T-cell (primary cell): ENCODE results near the gene RRP36. TPM values are rescaled to one million over a fixed set of nuclear protein-coding genes. Genes with fewer than 3 reads are reported as not detected.

ENCODE experiments used
- ATAC-seq, 4 experiments: fragments of 200-7000 bp in 3 of 4; fragments of 150-1000 bp in 1 of 4; cut with Tn5 transposase; replicated peaks in 1 of 4; 1 replicate in 3 of 4; 2 replicates in 1 of 4; pipeline ENCODE4 v1.10.0; 2021; ENCODE audit warnings: moderate library complexity in 3 of 4, mild to moderate bottlenecking in 2 of 4, moderate number of reproducible peaks in 1 of 4
- CTCF ChIA-PET, 2 donors: fragments of 300-600 bp; sonication (Branson Sonifier 250); formaldehyde crosslinking; loops; one replicate each; lab custom pipeline; 2022; ENCODE audit warnings: antibody characterized with exemption in 2 of 2; lab: Charles Lee
- POLR2A ChIA-PET, 2 donors: fragments of 300-600 bp; sonication (Branson Sonifier 250); formaldehyde crosslinking; loops; one replicate each; lab custom pipeline; 2022; ENCODE audit warnings: antibody characterized with exemption in 2 of 2; lab: Charles Lee
- DNase-seq, 35 experiments: peaks; one replicate each; pipeline versions ENCODE4 v3.0.0 to v3.0.0-alpha.2; 2013 to 2023
- H3K27ac ChIP-seq: one replicate; pipeline ENCODE4 v1.5.1; 2013; ENCODE audit warnings: low read length
- H3K27me3 ChIP-seq, 2 experiments: replicated peaks in 1 of 2; 1 replicate in 1 of 2; 2 replicates in 1 of 2; pipeline versions ENCODE4 v1.6.1 to v1.7.0; 2013; ENCODE audit warnings: low read length in 1 of 2, mixed read lengths in 1 of 2; ENCODE audit not compliant: control insufficient read depth in 2 of 2, insufficient read depth in 2 of 2; ENCODE audit errors: extremely low read depth in 1 of 2
- H3K36me3 ChIP-seq, 2 donors: 1 replicate in 1 of 2; 2 replicates in 1 of 2; pipeline versions ENCODE4 v1.6.1 to v1.7.0; 2013; ENCODE audit warnings: low read length in 1 of 2; ENCODE audit not compliant: control insufficient read depth in 2 of 2, insufficient read depth in 1 of 2; ENCODE audit errors: extremely low read depth in 1 of 2
- H3K4me1 ChIP-seq, 2 experiments: 1 replicate in 1 of 2; 2 replicates in 1 of 2; pipeline versions ENCODE4 v1.6.1 to v1.7.0; 2013; ENCODE audit warnings: low read length in 2 of 2, mixed read lengths in 1 of 2; ENCODE audit not compliant: insufficient read depth in 2 of 2, control insufficient read depth in 1 of 2; ENCODE audit errors: extremely low read depth in 1 of 2
- H3K4me3 ChIP-seq, 2 donors: 1 replicate in 1 of 2; 2 replicates in 1 of 2; pipeline versions ENCODE4 v1.5.1 to v1.7.0; 2013; ENCODE audit warnings: mild to moderate bottlenecking in 2 of 2, low read length in 1 of 2, moderate library complexity in 1 of 2; ENCODE audit not compliant: control insufficient read depth in 1 of 2; ENCODE audit errors: extremely low read depth in 1 of 2
- H3K9me3 ChIP-seq: 2 replicates; pipeline ENCODE4 v1.7.0; 2013
- H3K27ac Mint-ChIP-seq, 2 donors: one replicate each; pipeline ENCODE4 v1.8.0; 2020 to 2021; ENCODE audit warnings: mild to moderate bottlenecking in 2 of 2, mixed read lengths in 2 of 2
- H3K27me3 Mint-ChIP-seq, 2 donors: one replicate each; pipeline ENCODE4 v1.8.0; 2021 to 2022; ENCODE audit warnings: mixed read lengths in 2 of 2
- H3K36me3 Mint-ChIP-seq: one replicate; pipeline ENCODE4 v1.8.0; 2021; ENCODE audit warnings: mixed read lengths
- H3K4me1 Mint-ChIP-seq, 3 donors: one replicate each; pipeline ENCODE4 v1.8.0; 2020 to 2022; ENCODE audit warnings: mixed read lengths in 3 of 3, mild to moderate bottlenecking in 1 of 3
- H3K4me3 Mint-ChIP-seq, 3 donors: one replicate each; pipeline ENCODE4 v1.8.0; 2020 to 2022; ENCODE audit warnings: mild to moderate bottlenecking in 3 of 3, mixed read lengths in 3 of 3, moderate library complexity in 3 of 3
- H3K9me3 Mint-ChIP-seq, 3 donors: one replicate each; pipeline ENCODE4 v1.8.0; 2020 to 2022; ENCODE audit warnings: mixed read lengths in 3 of 3
- WGBS: methylation state at CpG from one replicate; pipeline ENCODE4 v1.1.5; 2013; ENCODE audit warnings: missing lambda C conversion rate; ENCODE audit not compliant: insufficient coverage; 5-methylcytosine and 5-hydroxymethylcytosine counted together
- total RNA-seq, 35 experiments: library from RNA in 6 of 35; stranded (reverse) in 6 of 35; fragments of 120-200 nt in 1 of 35; gene quantifications; one replicate each; pipeline versions ENCODE4 v1.2.1 to v1.2.4 and lab custom pipeline; 2013 to 2026

The RRP36 gene
- total RNA-seq, 5 donors from 2014 or later (not counting 1 experiment from before 2014, with no cell fraction given), result 27.3 to 51.2 (median 47.3) TPM

DNA sequence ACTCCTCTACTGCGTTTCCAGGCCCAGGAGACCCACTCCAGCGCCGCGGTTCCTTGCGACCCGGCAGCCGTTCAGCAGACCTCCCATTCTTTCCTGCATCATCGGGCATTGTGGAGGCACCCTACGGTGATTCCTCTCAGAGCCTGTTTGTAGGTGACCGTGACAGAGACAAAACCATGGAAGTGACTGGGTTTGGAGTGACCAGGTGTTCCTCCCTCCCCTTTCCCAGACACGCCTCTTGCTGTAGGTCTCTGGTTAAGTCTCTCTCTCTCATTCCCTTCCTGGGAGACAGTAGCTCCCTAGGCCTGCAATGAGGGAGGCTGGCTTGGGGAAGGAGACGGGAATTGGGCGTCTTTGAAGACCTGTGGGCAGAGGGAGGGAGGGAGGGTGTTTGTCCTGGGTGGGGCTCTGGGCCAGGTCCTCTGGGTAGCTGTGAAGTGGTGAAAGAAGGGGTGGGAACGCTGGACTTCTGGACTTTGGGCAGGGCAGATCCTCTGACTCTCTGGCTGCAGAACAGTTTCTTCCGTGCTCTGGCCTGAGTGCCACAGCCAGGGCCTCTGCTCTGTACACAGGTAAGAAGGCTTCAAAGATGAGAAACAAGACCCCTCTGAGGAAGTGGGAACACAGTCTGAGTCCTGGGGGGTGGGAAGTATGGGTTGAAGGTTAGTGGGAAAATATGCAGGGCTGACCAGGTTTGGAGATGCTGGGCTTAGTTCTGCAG, 38.8 kb downstream of the RRP36 start:
- DNase-seq (no peak), ATAC-seq (no peak)
- POLR2A ChIA-PET, result interaction anchor here in 1 of 2 donors (0.5 kb wide), 1 partner anchor 84 kb away, joined by 3 read pairs; no protein-coding TSS in a partner anchor
- no peaks in the 10 kb centered on the region for H3K9me3 Mint-ChIP-seq
- Histone ChIP-seq H3K36me3 (peaks cover 0 to 36% of the 10 kb centered on the region in 2 donors), H3K27ac (peak overlapping the region; percentile 80), H3K4me1 (peaks cover 15 to 21% of the 10 kb centered on the region in 2 experiments), H3K9me3 (no peaks in the 10 kb centered on the region), H3K4me3 (peak overlapping the region; percentile 97 to 98), H3K27me3 (no peaks in the 10 kb centered on the region)
- peak overlapping the region; percentile 93 to 96 (median 94) for H3K4me3 Mint-ChIP-seq
- H3K36me3 Mint-ChIP-seq, result peaks cover 33% of the 10 kb centered on the region
- H3K27me3 Mint-ChIP-seq, result no peaks in the 10 kb centered on the region
- 17% methylated on average over 6 of the region's 15 CpGs for WGBS
- peaks cover 40 to 48% (median 45%) of the 10 kb centered on the region in 3 donors for H3K4me1 Mint-ChIP-seq
- peak overlapping the region; percentile 97 to 100 for H3K27ac Mint-ChIP-seq
- CTCF ChIA-PET, result interaction anchor here (0.5 to 1.0 kb wide), 3 partner anchors 76 to 314 kb away, joined by 3 read pairs; partner anchors contain the start of genes PPP2R5D (in 1 of the 2) and TBCC (in 1 of the 2)

DNA sequence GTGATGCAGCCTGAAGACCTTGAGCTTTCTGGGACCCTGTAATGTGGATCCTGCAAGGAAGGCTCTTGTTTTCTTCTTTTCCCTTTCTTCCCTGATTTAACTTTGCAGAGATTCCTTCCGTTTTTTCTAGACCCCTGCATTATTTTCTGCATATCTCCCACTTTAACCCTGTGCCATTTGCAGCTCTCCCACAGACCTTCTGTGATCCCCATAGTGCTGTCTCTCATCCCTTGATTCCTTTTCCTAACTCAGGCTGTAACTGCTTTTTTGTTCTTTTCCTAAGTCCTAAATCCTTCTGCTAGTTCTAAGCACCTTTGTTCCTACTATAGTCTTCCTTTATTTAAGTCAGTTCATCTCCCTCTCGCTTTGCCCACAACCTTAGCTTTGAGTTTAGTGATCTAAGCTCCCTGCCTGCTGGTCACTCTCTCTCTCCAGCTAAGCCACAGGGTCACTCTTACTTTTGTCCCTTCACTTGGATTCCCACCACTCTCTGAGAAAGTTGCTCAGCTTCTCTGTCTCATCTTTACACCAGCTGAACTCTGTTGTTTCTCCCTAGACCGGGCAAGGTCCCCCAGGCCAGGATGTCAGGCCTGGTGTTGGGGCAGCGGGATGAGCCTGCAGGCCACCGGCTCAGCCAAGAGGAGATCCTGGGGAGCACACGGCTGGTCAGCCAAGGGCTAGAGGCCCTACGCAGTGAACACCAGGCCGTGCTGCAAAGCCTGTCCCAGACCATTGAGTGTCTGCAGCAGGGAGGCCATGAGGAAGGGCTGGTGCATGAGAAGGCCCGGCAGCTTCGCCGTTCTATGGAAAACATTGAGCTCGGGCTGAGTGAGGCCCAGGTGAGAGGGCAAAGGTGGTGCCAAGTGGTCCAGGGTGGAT, 39.6 kb downstream of the RRP36 start:
- Histone ChIP-seq H3K4me1 (peaks cover 15 to 21% of the 10 kb centered on the region in 2 experiments), H3K4me3 (no peak overlapping the region), H3K36me3 (peaks cover 0 to 36% of the 10 kb centered on the region in 2 donors), H3K9me3 (no peaks in the 10 kb centered on the region), H3K27me3 (no peaks in the 10 kb centered on the region), H3K27ac (no peak overlapping the region)
- ATAC-seq, result no peak
- ChIA-PET POLR2A (no interaction called here), CTCF (interaction anchor here (0.5 to 0.6 kb wide), 2 partner anchors 227 to 315 kb away, joined by 3 to 4 read pairs; partner anchors contain the start of gene TBCC (in 1 of the 2))
- peak overlapping the region; percentile 62 to 100 for H3K27ac Mint-ChIP-seq
- H3K4me3 Mint-ChIP-seq, result peak overlapping the region; percentile 93 to 96 (median 94)
- no peaks in the 10 kb centered on the region for H3K9me3 Mint-ChIP-seq
- peaks cover 40 to 48% (median 43%) of the 10 kb centered on the region in 3 donors for H3K4me1 Mint-ChIP-seq
- 91% methylated on average over 12 of the region's 12 CpGs for WGBS
- DNase-seq, result no peak
- peaks cover 31% of the 10 kb centered on the region for H3K36me3 Mint-ChIP-seq
- H3K27me3 Mint-ChIP-seq, result no peaks in the 10 kb centered on the region

DNA sequence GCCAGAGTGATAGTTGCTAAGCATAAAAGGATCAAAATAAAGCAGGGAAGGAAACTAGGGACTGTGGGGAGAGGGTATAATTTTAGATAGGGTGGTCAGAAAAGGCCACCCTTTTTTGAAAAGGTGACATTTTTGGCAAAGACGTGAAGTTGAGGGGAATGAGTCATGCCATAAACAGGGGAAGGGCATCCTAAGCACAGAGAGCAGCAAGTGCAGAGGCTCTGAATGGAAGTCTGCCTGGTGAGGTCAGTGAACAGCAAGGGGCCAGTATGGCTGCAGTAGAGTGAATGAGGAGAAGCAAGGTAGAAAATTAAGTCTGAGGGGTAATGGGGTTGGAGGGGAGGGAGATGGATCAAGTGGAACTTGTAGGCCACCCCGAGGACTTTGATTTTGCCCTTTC, 40.4 kb downstream of the RRP36 start:
- H3K4me3 Mint-ChIP-seq, result peak overlapping the region in 1 of 3 donors; percentile 3

DNA sequence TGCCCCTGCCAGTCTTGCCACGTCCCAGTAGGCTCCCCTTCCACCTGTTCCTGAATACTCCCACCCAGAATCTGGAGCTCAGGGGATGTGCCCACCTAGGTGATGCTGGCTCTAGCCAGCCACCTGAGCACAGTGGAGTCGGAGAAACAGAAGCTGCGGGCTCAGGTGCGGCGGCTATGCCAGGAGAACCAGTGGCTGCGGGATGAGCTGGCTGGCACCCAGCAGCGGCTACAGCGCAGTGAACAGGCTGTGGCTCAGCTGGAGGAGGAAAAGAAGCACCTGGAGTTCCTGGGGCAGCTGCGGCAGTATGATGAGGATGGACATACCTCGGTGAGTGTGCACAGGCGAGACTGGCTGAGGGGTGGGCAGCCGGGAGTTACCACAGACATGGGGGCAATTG, 41.4 kb downstream of the RRP36 start:
- peaks cover 15 to 21% of the 10 kb centered on the region in 2 experiments for H3K4me1 ChIP-seq
- no peaks in the 10 kb centered on the region for H3K27me3 ChIP-seq
- Mint-ChIP-seq H3K27me3 (no peaks in the 10 kb centered on the region), H3K9me3 (no peaks in the 10 kb centered on the region), H3K27ac (no peak overlapping the region), H3K4me3 (no peak overlapping the region), H3K4me1 (peaks cover 36 to 46% (median 37%) of the 10 kb centered on the region in 3 donors), H3K36me3 (peaks cover 39% of the 10 kb centered on the region)
- DNase-seq (no peak), ATAC-seq (no peak)
- 97% methylated on average over 8 of the region's 12 CpGs for WGBS
- ChIA-PET POLR2A (no interaction called here), CTCF (no interaction called here)
- no peak overlapping the region for H3K27ac ChIP-seq
- peaks cover 0 to 30% of the 10 kb centered on the region in 2 donors for H3K36me3 ChIP-seq
- no peaks in the 10 kb centered on the region for H3K9me3 ChIP-seq
- no peak overlapping the region for H3K4me3 ChIP-seq

More for the DNA sequence above, 40.4 kb downstream of the RRP36 start:
- POLR2A ChIA-PET, result no interaction called here
- Mint-ChIP-seq H3K27ac (no peak overlapping the region), H3K36me3 (peaks cover 36% of the 10 kb centered on the region), H3K4me1 (peaks cover 38 to 48% (median 40%) of the 10 kb centered on the region in 3 donors), H3K27me3 (no peaks in the 10 kb centered on the region), H3K9me3 (no peaks in the 10 kb centered on the region)
- Histone ChIP-seq H3K4me3 (no peak overlapping the region), H3K4me1 (peaks cover 15 to 21% of the 10 kb centered on the region in 2 experiments), H3K9me3 (no peaks in the 10 kb centered on the region), H3K36me3 (peaks cover 0 to 38% of the 10 kb centered on the region in 2 donors), H3K27ac (no peak overlapping the region), H3K27me3 (no peaks in the 10 kb centered on the region)
- 72% methylated on average over 2 of the region's 2 CpGs for WGBS
- DNase-seq, result no peak
- CTCF ChIA-PET, result no interaction called here
- ATAC-seq, result no peak

DNA sequence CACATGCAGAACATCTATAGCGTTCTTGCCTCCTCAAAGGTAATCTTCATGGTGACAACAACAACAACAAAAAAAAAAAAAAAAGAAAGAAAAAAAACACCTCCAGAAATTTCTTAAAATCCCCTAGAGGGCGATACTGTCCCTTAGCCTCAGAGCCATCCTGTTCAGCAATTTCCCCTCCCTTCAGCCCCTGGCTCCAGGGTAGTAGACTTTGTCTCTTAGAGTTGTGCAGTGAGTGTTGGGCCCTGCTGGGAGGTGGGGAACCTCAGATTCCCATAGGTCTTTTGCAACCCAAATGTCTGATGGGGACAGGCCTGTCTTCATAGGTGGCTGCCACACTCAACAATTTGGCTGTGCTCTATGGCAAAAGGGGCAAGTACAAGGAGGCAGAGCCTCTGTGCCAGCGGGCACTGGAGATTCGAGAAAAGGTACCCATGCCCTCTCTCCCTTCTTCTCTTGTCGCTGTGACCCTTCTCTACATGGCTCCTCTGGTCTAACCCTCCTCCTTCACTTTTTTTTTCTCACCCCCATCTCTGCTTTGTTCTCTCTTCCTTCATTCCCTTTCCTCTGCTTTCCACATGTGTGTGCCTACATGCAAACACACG, 48.7 kb downstream of the RRP36 start:
- H3K27ac Mint-ChIP-seq, result no peak overlapping the region
- ATAC-seq (peak; percentile 38 to 66 (median 52)), DNase-seq (peak in 2 of 35 experiments; percentile 17 to 65)
- H3K9me3 ChIP-seq, result no peaks in the 10 kb centered on the region
- peaks cover 57% of the 10 kb centered on the region for H3K36me3 Mint-ChIP-seq
- peaks cover 0 to 2% (median 0%) of the 10 kb centered on the region in 3 donors for H3K4me1 Mint-ChIP-seq
- 91% methylated on average over 4 of the region's 6 CpGs for WGBS
- ChIA-PET CTCF (no interaction called here), POLR2A (interaction anchor here in 1 of 2 donors (0.5 kb wide), 1 partner anchor 935 kb away, joined by 3 read pairs; no protein-coding TSS in a partner anchor)
- no peak overlapping the region for H3K4me3 ChIP-seq
- peaks cover 8 to 27% of the 10 kb centered on the region in 2 donors for H3K36me3 ChIP-seq
- H3K27me3 ChIP-seq, result peaks cover 0 to 7% of the 10 kb centered on the region in 2 experiments
- H3K4me3 Mint-ChIP-seq, result no peak overlapping the region
- no peaks in the 10 kb centered on the region for H3K4me1 ChIP-seq
- no peak overlapping the region for H3K27ac ChIP-seq
- H3K27me3 Mint-ChIP-seq, result peaks cover 0 to 5% of the 10 kb centered on the region in 2 donors
- H3K9me3 Mint-ChIP-seq, result no peaks in the 10 kb centered on the region
